Neural cell (in vitro differentiated cells): Measurements from ENCODE around the gene CXXC4. TPM values are rescaled to one million over a fixed set of nuclear protein-coding genes. Genes with fewer than 3 reads are reported as not detected.

ENCODE experiments used
- H2AFZ ChIP-seq: fragments of 200-600, 300-800 bp; sonication (generic), shearing (Covaris generic); 2 replicates; pipeline ENCODE4 v1.6.0; 2014; ENCODE audit warnings: low read depth, mild to moderate bottlenecking, antibody characterized with exemption, low read length, moderate library complexity
- H3F3A ChIP-seq: fragments of 200-600 bp; shearing (Covaris generic); 2 replicates; pipeline ENCODE4 v1.6.1; 2016; ENCODE audit warnings: mild to moderate bottlenecking, moderate library complexity, mixed read lengths, antibody characterized with exemption, low read length; ENCODE audit not compliant: insufficient read depth, poor library complexity, severe bottlenecking
- H3K27ac ChIP-seq: fragments of 200-600, 300-800 bp; sonication (generic), shearing (Covaris generic); 2 replicates; pipeline ENCODE4 v1.5.1; 2014; ENCODE audit warnings: mild to moderate bottlenecking, low read length, moderate library complexity
- H3K27me3 ChIP-seq: fragments of 300-800, 200-600 bp; sonication (generic), shearing (Covaris generic); 2 replicates; pipeline ENCODE4 v1.6.0; 2014; ENCODE audit warnings: mild to moderate bottlenecking, low read depth, low read length, moderate library complexity; ENCODE audit not compliant: insufficient read depth
- H3K36me3 ChIP-seq: fragments of 300-800, 200-600 bp; sonication (generic), shearing (Covaris generic); 2 replicates; pipeline ENCODE4 v1.5.1; 2014; ENCODE audit warnings: mild to moderate bottlenecking, antibody characterized with exemption, low read length, moderate library complexity; ENCODE audit not compliant: insufficient read depth
- H3K4me2 ChIP-seq: fragments of 300-800, 200-600 bp; sonication (generic), shearing (Covaris generic); 2 replicates; pipeline ENCODE4 v1.6.0; 2014; ENCODE audit warnings: mild to moderate bottlenecking, low read length
- H3K4me3 ChIP-seq: fragments of 300-800, 200-600 bp; sonication (generic), shearing (Covaris generic); 2 replicates; pipeline ENCODE4 v1.5.1; 2014; ENCODE audit warnings: mild to moderate bottlenecking, low read length, moderate library complexity
- H3K79me2 ChIP-seq: fragments of 200-600 bp; shearing (Covaris generic); replicated peaks from 2 replicates; pipeline ENCODE4 v1.6.0; 2014; ENCODE audit warnings: mild to moderate bottlenecking, low read length, moderate library complexity; ENCODE audit not compliant: insufficient read depth
- H3K9ac ChIP-seq: fragments of 300-800, 200-600 bp; sonication (generic), shearing (Covaris generic); 2 replicates; pipeline ENCODE4 v1.6.1; 2016; ENCODE audit warnings: mild to moderate bottlenecking, low read length, mixed read lengths
- H3K9me2 ChIP-seq: fragments of 200-600 bp; shearing (Covaris generic); 2 replicates; pipeline ENCODE4 v1.6.1; 2016; ENCODE audit warnings: mild to moderate bottlenecking, low read length, mixed read lengths; ENCODE audit not compliant: insufficient read depth
- H3K9me3 ChIP-seq: fragments of 200-600, 300-800 bp; sonication (generic), shearing (Covaris generic); 2 replicates; pipeline ENCODE4 v1.6.1; 2016; ENCODE audit warnings: mild to moderate bottlenecking, mixed run types, low read length, moderate library complexity, mixed read lengths
- H4K20me1 ChIP-seq: fragments of 200-600 bp; shearing (Covaris generic); 2 replicates; pipeline ENCODE4 v1.6.1; 2016; ENCODE audit warnings: mild to moderate bottlenecking, mixed run types; ENCODE audit not compliant: insufficient read depth
- CTCF ChIP-seq: fragments of 450-650 bp; IDR thresholded peaks from 2 replicates; pipeline ENCODE4 v1.5.1; 2014; ENCODE audit warnings: antibody characterized with exemption, mild to moderate bottlenecking, moderate library complexity; ENCODE audit not compliant: poor library complexity, severe bottlenecking
- EP300 ChIP-seq: fragments of 450-650 bp; conservative IDR thresholded peaks from 2 replicates; pipeline ENCODE4 v1.6.1; 2014; ENCODE audit warnings: antibody characterized with exemption, mild to moderate bottlenecking, moderate library complexity; ENCODE audit not compliant: poor library complexity, severe bottlenecking
- EZH2 ChIP-seq: fragments of 200-600, 300-800 bp; shearing (Covaris generic), sonication (generic); IDR thresholded peaks from 2 replicates; pipeline ENCODE4 v1.6.1; 2014; ENCODE audit warnings: antibody characterized with exemption, low read length, borderline replicate concordance, mild to moderate bottlenecking; ENCODE audit not compliant: insufficient read depth, poor library complexity, severe bottlenecking
- MXI1 ChIP-seq: fragments of 450-650 bp; conservative IDR thresholded peaks from 2 replicates; pipeline ENCODE4 v1.6.1; 2014; ENCODE audit warnings: antibody characterized with exemption, mild to moderate bottlenecking; ENCODE audit not compliant: poor library complexity, severe bottlenecking
- POLR2AphosphoS5 ChIP-seq: IDR thresholded peaks from 2 replicates; pipeline ENCODE4 v1.6.1; 2012
- RAD21 ChIP-seq: fragments of 450-650 bp; conservative IDR thresholded peaks from 2 replicates; pipeline ENCODE4 v1.6.1; 2014; ENCODE audit warnings: antibody characterized with exemption, mild to moderate bottlenecking, moderate library complexity
- SMC3 ChIP-seq: fragments of 450-650 bp; conservative IDR thresholded peaks from 2 replicates; pipeline ENCODE4 v1.6.1; 2014; ENCODE audit warnings: antibody characterized with exemption, mild to moderate bottlenecking, moderate library complexity; ENCODE audit not compliant: poor library complexity
- TAF1 ChIP-seq: IDR thresholded peaks from 2 replicates; pipeline ENCODE4 v1.6.1; 2012; ENCODE audit warnings: low read depth
- polyA plus RNA-seq: library from polyadenylated mRNA; depleted of rRNA; stranded (reverse); fragments of >200 nt; gene quantifications from 2 replicates; pipeline ENCODE4 v1.2.3, GENCODE V29; 2014
- TF ChIP-seq, protein P1 (sequence below): IDR thresholded peaks from 2 replicates; pipeline ENCODE4 v1.6.1; 2012; ENCODE audit warnings: borderline replicate concordance

Gene CXXC4
- polyA plus RNA-seq, 1 donor from 2014 or later = 127 TPM

GRCh38 chr4:104469794-104470193 lies 24.9 kb downstream of the CXXC4 start:
- no peaks in the 10 kb centered on the region for H3K9me2 ChIP-seq
- no peak overlapping the region for H3K9ac ChIP-seq
- peaks cover 57% of the 10 kb centered on the region for H3K79me2 ChIP-seq
- H3K27ac ChIP-seq = no peak overlapping the region
- TF ChIP-seq RAD21 (no peak), CTCF (no peak), EP300 (no peak), MXI1 (no peak)
- no peak overlapping the region for H2AFZ ChIP-seq
- H3K9me3 ChIP-seq = no peaks in the 10 kb centered on the region
- H3F3A ChIP-seq = peaks cover 6% of the 10 kb centered on the region
- no peaks in the 10 kb centered on the region for H3K27me3 ChIP-seq
- no peak overlapping the region for H3K4me2 ChIP-seq
- H3K36me3 ChIP-seq = no peaks in the 10 kb centered on the region
- no peak overlapping the region for H3K4me3 ChIP-seq
- H4K20me1 ChIP-seq = no peaks in the 10 kb centered on the region

- Histone ChIP-seq H3K4me3 (no peak overlapping the region), H4K20me1 (no peaks in the 10 kb centered on the region), H3F3A (peaks cover 5% of the 10 kb centered on the region), H3K36me3 (no peaks in the 10 kb centered on the region), H3K9me2 (no peaks in the 10 kb centered on the region), H3K79me2 (peaks cover 15% of the 10 kb centered on the region), H3K9me3 (no peaks in the 10 kb centered on the region), H3K27ac (no peak overlapping the region), H3K4me2 (no peak overlapping the region), H2AFZ (no peak overlapping the region), H3K9ac (no peak overlapping the region), H3K27me3 (no peaks in the 10 kb centered on the region)
- TF ChIP-seq TAF1 (no peak), EP300 (no peak), EZH2 (no peak), POLR2AphosphoS5 (no peak), SMC3 (no peak), MXI1 (no peak), RAD21 (no peak), CTCF (no peak)
- TF ChIP-seq, protein P1, sequence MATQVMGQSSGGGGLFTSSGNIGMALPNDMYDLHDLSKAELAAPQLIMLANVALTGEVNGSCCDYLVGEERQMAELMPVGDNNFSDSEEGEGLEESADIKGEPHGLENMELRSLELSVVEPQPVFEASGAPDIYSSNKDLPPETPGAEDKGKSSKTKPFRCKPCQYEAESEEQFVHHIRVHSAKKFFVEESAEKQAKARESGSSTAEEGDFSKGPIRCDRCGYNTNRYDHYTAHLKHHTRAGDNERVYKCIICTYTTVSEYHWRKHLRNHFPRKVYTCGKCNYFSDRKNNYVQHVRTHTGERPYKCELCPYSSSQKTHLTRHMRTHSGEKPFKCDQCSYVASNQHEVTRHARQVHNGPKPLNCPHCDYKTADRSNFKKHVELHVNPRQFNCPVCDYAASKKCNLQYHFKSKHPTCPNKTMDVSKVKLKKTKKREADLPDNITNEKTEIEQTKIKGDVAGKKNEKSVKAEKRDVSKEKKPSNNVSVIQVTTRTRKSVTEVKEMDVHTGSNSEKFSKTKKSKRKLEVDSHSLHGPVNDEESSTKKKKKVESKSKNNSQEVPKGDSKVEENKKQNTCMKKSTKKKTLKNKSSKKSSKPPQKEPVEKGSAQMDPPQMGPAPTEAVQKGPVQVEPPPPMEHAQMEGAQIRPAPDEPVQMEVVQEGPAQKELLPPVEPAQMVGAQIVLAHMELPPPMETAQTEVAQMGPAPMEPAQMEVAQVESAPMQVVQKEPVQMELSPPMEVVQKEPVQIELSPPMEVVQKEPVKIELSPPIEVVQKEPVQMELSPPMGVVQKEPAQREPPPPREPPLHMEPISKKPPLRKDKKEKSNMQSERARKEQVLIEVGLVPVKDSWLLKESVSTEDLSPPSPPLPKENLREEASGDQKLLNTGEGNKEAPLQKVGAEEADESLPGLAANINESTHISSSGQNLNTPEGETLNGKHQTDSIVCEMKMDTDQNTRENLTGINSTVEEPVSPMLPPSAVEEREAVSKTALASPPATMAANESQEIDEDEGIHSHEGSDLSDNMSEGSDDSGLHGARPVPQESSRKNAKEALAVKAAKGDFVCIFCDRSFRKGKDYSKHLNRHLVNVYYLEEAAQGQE = no peak
Measured at GRCh38 chr4:104465619-104466018, 29.1 kb downstream of the CXXC4 start.
